GM12892 (cell line): Measurements from ENCODE around the gene CAPN1.

ENCODE experiments used
- POLR2A ChIP-seq: IDR thresholded peaks from 2 replicates; pipeline ENCODE4 v1.6.1; 2011; ENCODE audit warnings: low read depth, low read length, control low read depth
- POLR2AphosphoS5 ChIP-seq: IDR thresholded peaks from 2 replicates; pipeline ENCODE4 v1.6.1; 2011; ENCODE audit warnings: low read depth, low read length, control low read depth

DNA sequence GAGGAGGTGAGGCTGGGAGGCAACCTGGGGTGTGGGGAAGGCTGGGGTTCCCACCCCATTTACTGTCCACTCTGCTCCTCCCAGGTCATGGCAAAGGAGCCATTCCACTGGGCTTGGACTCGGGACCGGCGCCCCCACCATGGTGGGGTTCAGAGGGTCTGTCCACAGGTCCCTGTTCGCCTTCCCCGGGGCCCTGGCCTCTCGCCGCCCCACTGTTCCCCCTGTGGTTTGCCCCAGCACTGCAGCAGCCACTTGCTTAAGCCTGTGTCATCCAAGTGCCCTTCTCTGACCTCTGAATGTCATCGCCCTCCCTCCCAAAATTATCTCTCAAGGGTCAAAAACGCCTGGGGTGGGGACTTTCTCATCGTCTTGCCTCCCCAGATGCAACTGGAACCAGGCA, 9.1 kb upstream of the CAPN1 start:
- TF ChIP-seq POLR2AphosphoS5 (no peak), POLR2A (no peak)
